Measurements from ENCODE around the gene MMAB.

MMAB gene

DNA sequence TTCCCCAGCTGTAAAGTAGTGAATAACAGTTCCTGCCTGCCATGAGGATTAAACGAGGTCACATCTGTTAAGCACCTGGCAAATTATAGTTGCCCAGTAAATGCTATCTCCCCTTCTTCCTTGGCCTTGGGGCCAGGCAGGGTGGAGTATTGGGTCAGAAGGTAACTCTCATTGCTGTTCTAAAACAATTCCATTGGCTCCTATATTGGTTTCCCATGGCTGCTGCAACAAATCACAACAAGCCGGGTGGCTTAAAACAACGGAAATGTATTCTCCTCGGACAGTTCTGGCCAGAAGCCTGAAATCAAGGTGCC is 31.9 kb downstream of the MMAB start:
- H3K4me3 Mint-ChIP-seq: no peak overlapping the region
- no peak overlapping the region for H3K27ac Mint-ChIP-seq
- no peaks in the 10 kb centered on the region for H3K27me3 Mint-ChIP-seq (ENCODE audit: low read depth)
- peaks cover 8% of the 10 kb centered on the region for H3K4me1 Mint-ChIP-seq (ENCODE audit: low read depth)
- no peaks in the 10 kb centered on the region for H3K36me3 Mint-ChIP-seq (ENCODE audit: low read depth)
- no peak for DNase-seq (ENCODE audit: low spot score)
- H3K9me3 Mint-ChIP-seq: no peaks in the 10 kb centered on the region

DNA sequence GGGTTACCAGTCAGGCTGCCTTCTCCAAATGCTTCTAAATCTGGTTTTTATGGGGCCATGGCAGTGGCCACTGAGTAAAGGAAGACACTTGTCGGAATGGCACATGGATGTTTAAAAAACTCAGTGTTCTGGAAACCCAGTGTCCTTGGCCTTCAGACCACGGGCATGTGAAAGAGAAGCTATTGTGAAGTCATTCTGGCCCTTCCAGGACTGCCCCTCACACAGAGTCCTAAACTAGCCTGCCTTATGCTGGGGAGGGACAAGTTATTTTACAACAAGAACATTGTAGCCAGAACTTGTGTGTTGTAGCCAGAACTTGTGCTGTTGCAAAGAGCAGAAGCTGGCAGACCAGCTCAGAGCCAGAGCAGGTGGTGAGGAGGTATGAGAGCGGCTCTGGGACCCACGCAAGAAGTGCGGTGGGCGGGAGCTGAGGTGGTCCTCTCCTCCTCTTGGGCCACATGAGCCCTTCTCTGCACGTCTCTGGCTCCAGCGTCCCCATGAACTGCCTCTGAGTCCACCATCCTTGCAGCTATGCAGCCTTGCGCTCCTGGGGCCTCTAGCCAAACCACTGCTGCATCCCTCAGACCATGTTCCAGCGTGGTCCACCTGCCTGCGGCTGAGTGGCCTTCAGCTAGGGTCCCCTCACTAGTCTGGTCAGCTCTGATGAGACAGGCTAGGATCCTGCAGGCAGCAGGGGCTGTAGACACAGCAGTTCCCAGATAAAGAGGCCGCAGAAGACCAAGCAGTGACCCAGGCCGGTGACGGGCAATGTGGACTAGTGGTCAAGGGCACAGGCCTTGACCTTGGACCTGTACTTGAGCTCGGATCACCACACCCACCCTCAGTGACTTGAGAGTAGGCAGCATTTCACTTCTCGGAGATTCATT is 32.5 kb downstream of the MMAB start:
- no peak overlapping the region for H3K27ac Mint-ChIP-seq
- peaks cover 8% of the 10 kb centered on the region for H3K4me1 Mint-ChIP-seq (ENCODE audit: low read depth)
- H3K27me3 Mint-ChIP-seq (ENCODE audit: low read depth): no peaks in the 10 kb centered on the region
- no peak for DNase-seq (ENCODE audit: low spot score)
- H3K9me3 Mint-ChIP-seq: no peaks in the 10 kb centered on the region
- H3K4me3 Mint-ChIP-seq: no peak overlapping the region
- H3K36me3 Mint-ChIP-seq (ENCODE audit: low read depth): no peaks in the 10 kb centered on the region

GRCh38 chr12:109539508-109539907 is 33.8 kb downstream of the MMAB start:
- H3K9me3 Mint-ChIP-seq: no peaks in the 10 kb centered on the region
- H3K27me3 Mint-ChIP-seq (ENCODE audit: low read depth): no peaks in the 10 kb centered on the region
- no peak overlapping the region for H3K27ac Mint-ChIP-seq
- no peak overlapping the region for H3K4me3 Mint-ChIP-seq
- DNase-seq (ENCODE audit: low spot score): no peak
- H3K4me1 Mint-ChIP-seq (ENCODE audit: low read depth): no peaks in the 10 kb centered on the region
- H3K36me3 Mint-ChIP-seq (ENCODE audit: low read depth): no peaks in the 10 kb centered on the region

DNA sequence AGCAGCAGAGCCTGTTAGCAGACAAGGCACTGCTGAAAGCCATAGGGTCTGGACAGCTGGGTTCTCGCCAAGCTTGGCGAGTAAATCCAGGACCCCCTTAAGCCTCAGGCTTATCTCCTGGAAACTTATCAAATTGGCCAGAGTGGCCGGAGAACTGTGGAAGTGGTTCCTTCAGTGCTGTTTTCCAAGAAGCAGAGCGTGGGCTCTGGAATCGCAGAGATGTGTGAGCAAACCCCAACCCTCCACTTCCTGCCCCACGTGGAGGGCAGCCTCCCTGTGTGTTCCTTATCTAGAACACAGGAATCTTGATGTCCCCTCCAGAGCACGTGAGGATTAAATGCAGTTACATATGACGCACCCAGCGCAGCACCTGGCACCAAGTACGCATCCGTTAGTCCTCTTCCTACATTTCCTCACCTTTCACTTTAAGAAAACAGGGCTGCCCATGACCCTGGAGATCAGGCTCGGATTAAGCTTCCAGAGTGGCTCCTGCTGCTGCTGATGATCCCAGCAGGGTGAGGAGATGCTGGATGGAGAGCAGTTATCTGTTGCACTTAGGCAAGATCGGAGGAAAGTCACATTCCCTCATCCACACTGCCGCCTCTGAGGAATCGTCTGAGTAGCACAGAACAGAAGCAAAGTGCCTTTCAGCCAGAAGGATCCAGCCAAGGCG is 35.0 kb downstream of the MMAB start:
- no peak overlapping the region for H3K27ac Mint-ChIP-seq
- no peaks in the 10 kb centered on the region for H3K36me3 Mint-ChIP-seq (ENCODE audit: low read depth)
- H3K9me3 Mint-ChIP-seq: no peaks in the 10 kb centered on the region
- H3K4me3 Mint-ChIP-seq: no peak overlapping the region
- no peaks in the 10 kb centered on the region for H3K27me3 Mint-ChIP-seq (ENCODE audit: low read depth)
- no peak for DNase-seq (ENCODE audit: low spot score)
- no peaks in the 10 kb centered on the region for H3K4me1 Mint-ChIP-seq (ENCODE audit: low read depth)

DNA sequence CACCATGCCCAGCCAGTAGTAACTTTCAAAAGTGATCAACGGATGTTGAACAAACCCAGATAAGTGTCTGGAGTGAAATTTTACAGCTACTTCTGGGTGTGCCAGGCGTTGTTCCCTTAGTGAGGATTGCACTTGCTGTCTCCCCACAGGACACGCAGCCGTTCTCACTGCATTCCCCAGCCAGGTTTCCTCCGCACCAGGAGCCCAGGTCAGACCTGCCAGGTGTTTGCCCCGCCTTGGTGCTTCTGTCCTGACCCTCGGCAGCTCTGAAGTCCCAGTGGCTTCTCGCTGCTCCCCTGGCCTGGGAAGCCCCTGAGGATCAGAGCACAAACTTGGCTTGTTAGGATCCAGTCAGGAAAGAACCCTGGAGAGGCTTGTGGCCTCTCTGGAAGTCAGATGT is 36.2 kb downstream of the MMAB start:
- Mint-ChIP-seq H3K27me3 (ENCODE audit: low read depth) (no peaks in the 10 kb centered on the region), H3K27ac (no peak overlapping the region), H3K36me3 (ENCODE audit: low read depth) (no peaks in the 10 kb centered on the region), H3K4me1 (ENCODE audit: low read depth) (no peaks in the 10 kb centered on the region), H3K9me3 (no peaks in the 10 kb centered on the region), H3K4me3 (no peak overlapping the region)
- DNase-seq (ENCODE audit: low spot score): no peak

GRCh38 chr12:109535863-109536250 is 37.4 kb downstream of the MMAB start:
- Mint-ChIP-seq H3K4me3 (no peak overlapping the region), H3K4me1 (ENCODE audit: low read depth) (no peaks in the 10 kb centered on the region), H3K9me3 (no peaks in the 10 kb centered on the region), H3K27ac (no peak overlapping the region), H3K36me3 (ENCODE audit: low read depth) (peaks cover 1% of the 10 kb centered on the region), H3K27me3 (ENCODE audit: low read depth) (no peaks in the 10 kb centered on the region)
- DNase-seq (ENCODE audit: low spot score): no peak

DNA sequence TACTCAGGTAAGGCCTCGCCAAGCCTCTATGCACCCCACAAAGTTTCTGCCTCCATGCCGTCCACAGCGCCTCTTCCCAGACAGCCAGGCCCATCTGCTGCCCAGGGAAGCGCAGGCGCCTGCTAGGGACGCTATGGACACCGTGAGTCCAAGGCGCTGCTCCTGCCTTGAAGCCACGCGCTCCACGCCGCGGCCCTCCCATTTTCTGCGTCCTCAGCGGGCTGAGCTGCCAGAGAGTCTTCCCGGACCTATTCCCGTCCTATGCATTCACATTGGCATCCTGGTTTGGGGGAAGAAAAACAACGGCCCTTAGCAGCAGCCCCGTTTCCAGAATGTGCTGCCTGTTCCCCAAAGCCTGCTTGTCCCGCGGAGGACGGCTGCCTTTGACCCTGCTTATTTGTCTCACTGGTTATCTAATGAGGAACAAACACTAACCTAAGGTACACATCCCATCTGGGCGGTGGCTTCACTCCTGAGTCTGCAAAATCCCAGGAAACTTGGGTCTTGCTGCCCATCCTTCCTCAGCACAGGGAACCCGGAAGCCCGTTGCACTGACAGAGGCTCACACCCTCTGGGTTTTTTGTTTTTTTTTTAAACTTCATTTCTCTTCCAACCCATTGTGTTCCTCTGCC is 38.0 kb downstream of the MMAB start:
- Mint-ChIP-seq H3K27me3 (ENCODE audit: low read depth) (no peaks in the 10 kb centered on the region), H3K36me3 (ENCODE audit: low read depth) (peaks cover 2% of the 10 kb centered on the region), H3K9me3 (no peaks in the 10 kb centered on the region), H3K4me3 (no peak overlapping the region), H3K27ac (no peak overlapping the region), H3K4me1 (ENCODE audit: low read depth) (no peaks in the 10 kb centered on the region)
- DNase-seq (ENCODE audit: low spot score): no peak

DNA sequence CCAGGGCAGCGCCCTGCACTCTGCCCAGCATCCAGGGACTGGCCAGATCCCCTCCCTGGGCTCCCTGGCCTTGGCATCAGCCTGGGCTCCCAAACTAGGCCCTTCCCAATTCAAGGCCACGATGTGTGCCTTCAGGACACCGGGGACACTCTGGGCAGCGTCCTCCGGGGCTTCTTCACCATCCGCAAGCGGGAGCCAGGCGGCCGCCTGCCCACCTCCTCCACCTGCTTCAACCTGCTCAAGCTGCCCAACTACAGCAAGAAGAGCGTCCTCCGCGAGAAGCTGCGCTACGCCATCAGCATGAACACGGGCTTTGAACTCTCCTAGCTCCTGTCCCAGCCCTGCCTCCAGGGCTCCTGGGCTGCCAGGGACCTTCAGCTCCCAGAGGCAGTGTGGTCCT is 38.8 kb downstream of the MMAB start:
- H3K27me3 Mint-ChIP-seq (ENCODE audit: low read depth): no peaks in the 10 kb centered on the region
- H3K4me1 Mint-ChIP-seq (ENCODE audit: low read depth): no peaks in the 10 kb centered on the region
- H3K27ac Mint-ChIP-seq: no peak overlapping the region
- peaks cover 2% of the 10 kb centered on the region for H3K36me3 Mint-ChIP-seq (ENCODE audit: low read depth)
- no peak overlapping the region for H3K4me3 Mint-ChIP-seq
- no peaks in the 10 kb centered on the region for H3K9me3 Mint-ChIP-seq
- DNase-seq (ENCODE audit: low spot score): no peak

GRCh38 chr12:109533487-109533740 is 39.9 kb downstream of the MMAB start:
- Mint-ChIP-seq H3K27me3 (ENCODE audit: low read depth) (no peaks in the 10 kb centered on the region), H3K36me3 (ENCODE audit: low read depth) (peaks cover 2% of the 10 kb centered on the region), H3K27ac (no peak overlapping the region), H3K4me1 (ENCODE audit: low read depth) (no peaks in the 10 kb centered on the region), H3K4me3 (no peak overlapping the region), H3K9me3 (no peaks in the 10 kb centered on the region)
- DNase-seq (ENCODE audit: low spot score): no peak

- Mint-ChIP-seq H3K4me1 (ENCODE audit: low read depth) (no peaks in the 10 kb centered on the region), H3K36me3 (ENCODE audit: low read depth) (peaks cover 2% of the 10 kb centered on the region), H3K27ac (no peak overlapping the region), H3K9me3 (no peaks in the 10 kb centered on the region), H3K27me3 (ENCODE audit: low read depth) (no peaks in the 10 kb centered on the region), H3K4me3 (no peak overlapping the region)
- DNase-seq (ENCODE audit: low spot score): no peak
Observed at GRCh38 chr12:109532721-109533486, 40.4 kb downstream of the MMAB start.

- no peaks in the 10 kb centered on the region for H3K27me3 Mint-ChIP-seq (ENCODE audit: low read depth)
- H3K36me3 Mint-ChIP-seq (ENCODE audit: low read depth): peaks cover 2% of the 10 kb centered on the region
- no peaks in the 10 kb centered on the region for H3K9me3 Mint-ChIP-seq
- no peak overlapping the region for H3K27ac Mint-ChIP-seq
- H3K4me1 Mint-ChIP-seq (ENCODE audit: low read depth): no peaks in the 10 kb centered on the region
- H3K4me3 Mint-ChIP-seq: no peak overlapping the region
- DNase-seq (ENCODE audit: low spot score): no peak
Observed at GRCh38 chr12:109531411-109531810, 41.9 kb downstream of the MMAB start.

DNA sequence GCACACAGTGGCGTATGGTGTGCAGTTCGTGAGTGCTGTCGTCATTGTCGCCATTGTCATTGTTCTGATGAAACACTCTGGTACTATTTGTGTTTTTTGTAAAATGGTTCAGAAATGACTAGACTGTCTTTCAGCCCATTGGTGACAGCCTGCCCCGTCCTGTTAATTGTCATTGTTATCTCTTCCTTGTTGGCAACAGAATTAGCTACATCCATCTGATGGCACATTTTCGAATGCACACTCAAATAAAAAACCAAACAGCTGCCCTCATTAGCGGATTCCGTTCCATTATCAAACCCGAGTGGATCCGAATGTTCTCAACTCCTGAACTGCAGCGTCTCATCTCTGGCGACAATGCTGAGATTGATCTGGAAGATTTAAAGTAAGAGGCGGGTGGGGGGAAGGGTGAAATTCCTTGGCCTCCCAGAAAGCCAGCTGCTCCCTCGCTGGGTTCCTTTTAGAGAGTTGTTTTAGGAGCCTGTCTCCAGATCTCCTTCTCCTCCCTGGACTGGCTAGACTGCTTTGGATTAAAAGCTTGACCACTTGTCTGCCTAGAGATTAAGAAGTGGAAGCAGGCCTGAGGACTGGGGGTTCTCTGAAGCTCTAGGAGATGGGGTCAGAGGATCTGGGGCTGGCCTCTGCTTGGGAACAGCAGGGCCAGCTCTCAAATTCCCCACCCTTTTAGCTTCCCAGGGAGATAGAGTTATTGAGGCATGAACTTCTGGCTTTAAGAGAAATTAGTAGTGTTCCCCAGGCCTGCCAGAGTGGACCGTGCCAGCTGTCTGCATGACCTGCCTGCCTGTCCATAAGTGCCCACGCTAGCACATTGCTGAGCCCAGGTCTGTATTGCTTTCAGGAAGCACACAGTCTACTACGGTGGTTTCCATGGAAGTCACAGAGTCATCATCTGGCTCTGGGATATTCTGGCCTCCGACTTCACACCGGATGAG is 43.3 kb downstream of the MMAB start:
- no peaks in the 10 kb centered on the region for H3K9me3 Mint-ChIP-seq
- no peak overlapping the region for H3K27ac Mint-ChIP-seq
- no peaks in the 10 kb centered on the region for H3K27me3 Mint-ChIP-seq (ENCODE audit: low read depth)
- no peak overlapping the region for H3K4me3 Mint-ChIP-seq
- peaks cover 2% of the 10 kb centered on the region for H3K36me3 Mint-ChIP-seq (ENCODE audit: low read depth)
- no peak for DNase-seq (ENCODE audit: low spot score)
- H3K4me1 Mint-ChIP-seq (ENCODE audit: low read depth): no peaks in the 10 kb centered on the region

GRCh38 chr12:109527489-109528123 is 45.7 kb downstream of the MMAB start:
- no peaks in the 10 kb centered on the region for H3K9me3 Mint-ChIP-seq
- H3K4me3 Mint-ChIP-seq: no peak overlapping the region
- peaks cover 2% of the 10 kb centered on the region for H3K36me3 Mint-ChIP-seq (ENCODE audit: low read depth)
- no peak overlapping the region for H3K27ac Mint-ChIP-seq
- DNase-seq (ENCODE audit: low spot score): no peak
- H3K27me3 Mint-ChIP-seq (ENCODE audit: low read depth): no peaks in the 10 kb centered on the region
- H3K4me1 Mint-ChIP-seq (ENCODE audit: low read depth): no peaks in the 10 kb centered on the region

Measured in T-helper 2 cell treated with Interferon-gamma antibody and Interleukin-4, amounts not matched to agents 5 μg/mL and 100 μg/mL, for 36 hours (primary cell).